GM04503 (cell line): ENCODE data around the gene KLRF2.
"Not testable (repeated sequence)": the region's sequence is repeated elsewhere in the genome, so short reads cannot be mapped to it uniquely, and the experiment has no call there.

Experiments
- DNase-seq: peaks from one replicate; pipeline ENCODE4 v3.0.0-alpha.2; 2012; ENCODE audit warnings: low read depth

Gene KLRF2, protein sequence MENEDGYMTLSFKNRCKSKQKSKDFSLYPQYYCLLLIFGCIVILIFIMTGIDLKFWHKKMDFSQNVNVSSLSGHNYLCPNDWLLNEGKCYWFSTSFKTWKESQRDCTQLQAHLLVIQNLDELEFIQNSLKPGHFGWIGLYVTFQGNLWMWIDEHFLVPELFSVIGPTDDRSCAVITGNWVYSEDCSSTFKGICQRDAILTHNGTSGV

DNA sequence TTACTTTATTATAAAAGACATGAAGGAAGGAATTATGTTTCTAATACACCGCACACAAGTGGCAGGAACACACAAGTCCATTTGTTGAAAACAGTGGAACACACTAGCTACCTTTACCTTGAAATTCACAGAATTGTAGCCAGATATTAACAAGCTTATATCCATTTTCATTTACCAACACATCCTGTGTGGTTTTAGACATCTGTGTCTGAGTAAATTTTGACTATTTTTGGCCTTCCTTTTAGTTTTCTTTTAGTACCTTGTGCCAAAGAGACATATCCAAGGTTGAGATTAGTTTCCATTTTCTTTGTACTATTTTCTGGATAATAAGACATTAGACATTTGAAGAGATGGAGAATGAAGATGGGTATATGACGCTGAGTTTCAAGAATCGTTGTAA is at the start of gene KLRF2:
TSS of gene KLRF2 (plus strand) at position 244 of the 400 bp plus-strand sequence. CDS start at position 351, 107 bp downstream.
- DNase-seq = no peak

DNA sequence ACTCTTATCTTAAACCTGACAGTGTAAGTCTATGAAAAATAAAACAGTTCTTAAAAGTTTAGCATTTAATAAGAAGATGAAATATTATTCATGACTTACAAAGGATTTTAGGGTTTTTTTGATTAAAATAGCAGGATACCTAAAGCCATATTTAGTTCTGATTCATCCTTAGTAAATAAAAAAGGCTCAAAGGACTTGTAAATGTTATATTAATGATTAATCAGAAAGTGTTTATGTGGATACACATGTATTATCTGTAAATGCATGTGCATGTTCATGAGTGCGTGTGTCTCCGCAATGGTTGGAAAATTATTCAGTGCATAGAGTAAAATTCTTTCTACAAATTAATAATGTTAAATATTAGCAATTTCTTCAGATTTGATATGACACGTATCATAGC is 49.6 kb upstream of the KLRF2 start:
- no peak for DNase-seq

DNA sequence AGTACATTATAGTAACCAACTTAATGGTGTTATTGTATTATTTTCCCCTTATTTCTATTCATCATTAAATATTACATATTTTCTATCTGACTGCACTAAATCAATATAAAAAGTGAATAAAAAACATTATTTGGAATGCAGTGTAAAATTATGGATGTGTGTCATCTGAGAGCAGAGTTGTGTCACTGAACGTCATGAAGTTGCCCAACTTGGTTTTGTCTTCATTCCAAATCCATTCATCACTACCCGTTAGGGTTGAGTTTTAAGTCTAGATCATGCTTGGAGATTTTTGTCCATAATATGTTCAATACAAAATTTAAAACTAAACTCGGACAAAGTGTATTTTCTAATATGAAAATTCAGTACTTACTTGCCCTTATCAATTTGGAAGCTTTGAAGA is 37.9 kb upstream of the KLRF2 start:
- no peak for DNase-seq

DNA sequence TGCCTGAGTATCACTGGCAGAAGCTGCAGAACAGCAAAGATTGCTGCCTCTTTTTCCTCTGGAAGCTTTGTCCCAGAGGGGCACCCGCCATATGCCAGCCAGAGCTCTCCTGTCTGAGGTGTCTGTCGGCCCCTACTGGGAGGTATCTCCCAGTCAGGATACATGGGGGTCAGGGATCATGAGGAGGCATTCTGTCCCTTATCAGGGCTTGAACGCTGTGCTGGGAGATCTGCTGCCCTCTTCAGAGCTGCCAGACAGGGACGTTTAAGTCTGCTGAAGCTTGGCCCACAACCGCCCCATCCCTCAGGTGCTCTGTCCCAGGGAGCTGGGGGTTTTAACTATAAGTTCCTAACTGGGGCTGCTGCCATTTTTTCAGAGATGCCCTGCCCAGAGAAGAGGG is 32.4 kb upstream of the KLRF2 start:
- DNase-seq = no peak

DNA sequence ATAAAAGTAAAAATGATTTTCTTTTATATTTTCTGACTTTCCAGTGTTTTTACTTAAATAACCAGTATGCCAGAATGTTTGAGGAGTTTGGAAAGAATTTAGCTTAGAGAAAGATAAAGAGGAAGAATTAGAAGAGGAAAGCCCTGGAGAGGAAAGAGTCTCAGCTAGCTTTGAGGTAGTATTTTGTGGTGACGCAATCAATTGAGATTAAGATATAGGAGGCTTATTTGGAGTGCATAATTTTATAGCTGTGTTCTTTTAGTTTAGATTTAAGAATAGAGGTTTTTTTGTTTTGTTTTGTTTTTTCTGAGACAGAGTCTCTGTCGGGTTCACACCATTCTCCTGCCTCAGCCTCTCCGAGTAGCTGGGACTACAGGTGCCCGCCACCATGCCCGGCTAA is 30.2 kb upstream of the KLRF2 start:
- no peak for DNase-seq

DNA sequence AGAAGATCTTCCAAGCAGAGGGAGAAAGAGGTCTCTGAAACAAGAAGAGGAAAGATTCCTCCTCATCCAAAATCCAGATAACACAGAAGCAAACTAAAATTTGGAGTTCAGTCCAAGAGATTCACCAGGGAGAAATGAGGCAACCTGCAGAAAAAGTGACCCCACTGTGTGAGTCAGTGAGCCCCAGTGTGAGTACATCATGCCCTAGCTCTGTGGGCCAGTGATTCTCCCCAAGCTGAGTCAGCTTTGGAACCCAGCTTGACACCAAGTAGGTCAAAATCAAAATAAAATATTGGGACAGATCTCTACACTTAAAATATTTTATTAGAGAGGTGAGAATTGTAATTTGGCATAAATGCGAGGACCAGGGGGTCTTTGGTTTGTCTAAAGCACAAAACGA is 29.4 kb upstream of the KLRF2 start:
- DNase-seq = no peak

DNA sequence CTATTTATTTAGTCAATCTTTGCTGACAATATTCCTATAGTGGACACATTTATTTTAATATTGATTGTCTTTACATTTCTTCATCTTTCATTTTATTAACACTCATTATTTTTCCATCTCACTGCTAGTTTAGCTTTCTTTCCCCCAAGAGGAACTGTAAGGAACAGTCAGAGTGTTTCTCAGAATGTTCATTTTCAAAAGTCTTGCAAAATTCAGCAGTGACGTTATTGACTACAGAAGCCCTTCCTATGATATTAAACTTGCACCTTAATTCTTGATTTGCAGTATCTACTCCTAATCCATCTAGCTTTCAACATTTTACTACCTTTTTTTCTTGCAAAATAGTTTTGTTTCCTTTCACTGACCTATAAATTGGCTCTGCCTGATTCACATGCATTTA is 25.1 kb upstream of the KLRF2 start:
- DNase-seq = no peak

DNA sequence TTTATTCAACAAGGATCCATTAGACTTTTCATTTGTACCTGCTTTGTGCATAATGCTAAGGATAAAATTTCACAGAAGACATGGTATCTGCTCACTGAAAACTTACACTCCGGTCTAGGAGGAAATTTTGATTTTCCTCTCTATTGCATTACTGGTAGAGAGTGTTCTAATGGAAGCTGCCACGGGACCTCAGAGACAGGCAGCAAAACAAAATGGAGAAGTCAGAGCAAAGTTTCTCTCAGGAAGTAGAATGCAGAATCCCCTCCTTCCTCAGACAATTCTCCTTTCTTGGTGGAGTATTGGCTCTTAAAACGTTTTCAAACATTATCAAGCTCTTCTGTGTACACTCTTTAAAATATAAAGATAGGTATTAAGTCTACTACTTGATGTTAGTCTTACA is 24.4 kb upstream of the KLRF2 start:
- no peak for DNase-seq

DNA sequence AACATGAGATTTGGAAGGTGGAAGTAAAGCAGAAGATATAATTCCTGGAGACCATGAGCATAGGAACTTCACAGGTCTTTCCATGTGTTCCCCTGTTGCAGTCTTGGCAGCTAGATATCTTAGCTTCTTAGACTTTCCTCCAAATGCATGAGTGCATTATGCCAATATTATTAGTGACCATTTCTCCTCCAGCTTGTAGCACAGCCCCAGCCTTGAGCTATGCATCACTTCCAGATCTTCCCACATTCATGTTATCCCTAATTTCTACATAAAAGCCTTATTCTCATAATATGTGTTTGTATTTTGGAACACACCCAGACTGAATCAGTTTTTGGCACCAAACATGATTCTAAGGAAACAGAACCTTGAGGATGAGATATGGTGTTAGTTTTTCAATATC is 23.2 kb upstream of the KLRF2 start:
- no peak for DNase-seq

DNA sequence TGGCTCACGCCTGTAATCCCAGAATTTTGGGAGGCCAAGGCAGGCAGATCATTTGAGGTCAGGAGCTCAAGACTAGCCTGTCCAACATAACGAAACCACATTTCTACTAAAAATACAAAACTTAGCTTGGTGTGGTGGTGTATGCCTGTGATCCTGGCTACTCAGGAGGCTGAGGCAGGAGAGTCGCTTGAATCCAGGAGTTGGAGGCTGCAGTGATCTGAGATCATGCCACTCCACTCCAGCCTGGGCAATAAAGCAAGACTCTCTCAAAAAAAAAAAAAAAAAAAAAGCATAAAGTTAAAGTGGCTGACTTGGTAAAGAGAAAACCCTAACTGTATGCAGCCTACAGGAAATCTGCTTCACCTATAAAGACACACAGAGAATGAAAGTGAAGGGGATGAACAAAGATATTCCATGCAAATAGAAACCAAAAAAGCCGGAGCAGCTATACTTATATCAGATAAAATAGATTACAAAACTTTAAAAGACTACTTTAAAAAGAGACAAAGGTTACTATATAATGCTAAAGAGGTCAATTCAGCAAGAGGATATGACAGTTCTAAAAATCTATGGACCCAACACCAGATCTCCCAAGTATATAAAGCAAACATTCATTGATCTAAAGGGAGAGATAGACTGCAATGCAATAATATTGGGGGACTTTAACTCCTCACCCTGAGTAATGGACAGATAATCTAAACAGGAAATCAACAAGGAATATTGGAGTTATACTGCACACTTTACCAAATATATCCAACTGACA is 16.2 kb upstream of the KLRF2 start:
- DNase-seq = no peak

DNA sequence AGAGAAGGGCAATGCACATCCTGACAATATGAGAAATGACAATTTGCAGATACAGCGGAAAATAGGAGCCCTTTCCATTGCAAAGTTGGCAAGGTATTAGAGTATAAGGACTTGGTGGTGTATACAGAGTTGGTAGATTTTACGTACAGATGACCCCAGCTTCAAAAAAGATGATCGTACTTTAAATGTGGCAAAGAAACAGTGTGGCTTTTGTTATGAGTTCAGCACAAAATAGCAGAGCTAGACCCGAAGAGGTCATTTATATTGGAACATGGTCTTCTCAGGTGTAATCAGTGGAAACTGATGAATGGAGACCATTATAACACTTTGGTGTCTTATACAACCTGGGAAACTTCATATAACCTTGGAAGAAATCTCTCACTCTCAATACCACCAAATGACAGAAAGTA is 14.4 kb upstream of the KLRF2 start:
- DNase-seq = no peak

DNA sequence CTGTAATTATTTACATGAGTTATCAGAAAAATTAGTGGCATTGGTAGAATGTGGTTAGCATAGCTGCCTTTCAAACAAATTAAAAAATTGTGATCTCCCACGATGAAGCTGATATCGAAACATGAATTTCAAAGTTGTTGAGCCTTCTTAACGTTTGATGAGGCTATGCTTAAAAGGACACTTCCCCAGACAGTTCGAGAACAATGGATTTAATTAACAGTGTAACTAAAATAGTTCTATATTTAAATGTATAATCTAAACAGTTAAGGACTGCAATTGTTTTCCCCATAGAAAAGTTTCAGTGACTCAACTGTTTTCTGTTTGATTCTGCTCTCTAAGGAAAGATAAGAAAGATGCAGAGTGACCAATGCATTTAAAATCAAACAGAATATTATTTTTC is 13.8 kb upstream of the KLRF2 start:
- no peak for DNase-seq

DNA sequence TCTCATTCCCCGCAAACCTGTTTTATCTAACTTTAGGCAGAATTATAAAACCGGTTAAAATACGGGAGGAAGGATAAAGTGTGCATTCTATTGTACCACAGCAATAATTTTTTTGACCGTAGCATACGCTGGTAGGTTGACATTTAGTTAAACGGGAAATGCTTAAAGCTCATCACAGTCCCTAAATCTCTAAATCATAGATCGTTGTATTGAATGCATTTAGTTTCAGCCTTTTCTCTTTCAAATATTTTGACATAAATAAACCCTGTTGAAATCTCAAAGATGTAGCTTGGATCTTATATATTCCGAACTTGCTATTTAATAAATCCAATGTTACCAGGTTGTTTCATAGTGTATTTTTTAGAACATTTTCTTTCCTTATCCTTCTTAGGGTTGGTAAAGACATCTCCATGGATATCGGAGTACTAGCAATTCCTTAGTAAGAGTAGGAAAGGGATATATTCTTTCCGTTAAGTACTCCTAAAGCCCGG is 12.9 kb upstream of the KLRF2 start:
- DNase-seq = no peak

DNA sequence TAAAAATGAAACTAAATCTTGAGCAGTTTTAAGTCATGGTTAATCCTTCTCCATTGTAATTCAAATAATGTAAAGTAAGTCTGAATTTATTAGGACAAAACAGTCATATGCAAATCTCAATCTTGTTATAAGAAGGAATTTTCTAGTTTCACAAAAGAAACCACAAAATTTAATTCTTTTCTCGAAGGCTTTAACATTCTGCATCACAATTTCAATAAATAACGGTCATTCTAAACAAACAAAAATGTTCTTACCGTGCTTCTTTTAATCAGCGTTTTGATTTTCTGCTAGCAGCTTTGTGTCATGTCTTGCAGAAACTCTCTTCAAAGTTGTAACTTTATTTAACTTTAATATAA is 12.4 kb upstream of the KLRF2 start:
- no peak for DNase-seq

DNA sequence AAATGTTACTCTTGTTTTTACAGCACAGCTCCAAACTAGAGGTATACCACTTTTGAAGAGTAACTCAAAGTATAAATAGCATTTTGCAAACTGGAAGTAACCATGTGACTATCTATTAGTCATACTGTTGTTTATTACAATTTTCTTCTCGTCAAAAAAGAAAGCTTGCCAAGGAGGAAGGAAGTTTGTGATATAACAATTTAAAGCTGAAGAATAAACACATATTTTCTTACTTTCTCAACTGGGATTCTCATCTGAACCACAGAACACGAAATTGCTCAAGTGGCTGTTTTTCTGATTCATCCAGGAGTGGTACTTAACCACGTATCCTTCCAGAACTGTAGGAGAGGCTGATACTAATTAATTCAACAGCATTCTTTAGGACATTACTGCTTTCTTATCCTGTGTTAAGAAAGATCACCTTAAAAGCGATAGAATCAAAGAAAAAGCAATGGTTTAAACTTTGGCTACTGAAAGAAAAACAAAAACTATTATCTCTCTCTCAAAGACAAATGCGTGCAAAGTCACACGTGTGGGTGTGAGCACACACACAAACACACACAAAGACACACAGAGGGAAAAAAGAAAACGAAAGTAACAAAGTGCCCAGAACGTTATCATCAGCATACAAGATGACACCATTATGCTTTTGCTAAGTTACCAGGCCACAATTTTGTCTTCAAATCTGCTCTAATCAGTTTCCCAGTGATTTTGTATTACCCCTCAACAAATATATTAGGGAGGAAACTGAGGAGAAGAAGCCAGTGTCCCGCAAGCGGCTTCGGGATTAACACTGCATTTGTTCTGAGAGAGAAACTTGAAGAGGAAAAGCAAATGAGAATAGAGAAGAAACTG is 11.8 kb upstream of the KLRF2 start, which contains the start of gene CLEC2B:
TSS of gene CLEC2B (minus strand) at position 48 of the 855 bp plus-strand sequence.
- peak; percentile 98 for DNase-seq

DNA sequence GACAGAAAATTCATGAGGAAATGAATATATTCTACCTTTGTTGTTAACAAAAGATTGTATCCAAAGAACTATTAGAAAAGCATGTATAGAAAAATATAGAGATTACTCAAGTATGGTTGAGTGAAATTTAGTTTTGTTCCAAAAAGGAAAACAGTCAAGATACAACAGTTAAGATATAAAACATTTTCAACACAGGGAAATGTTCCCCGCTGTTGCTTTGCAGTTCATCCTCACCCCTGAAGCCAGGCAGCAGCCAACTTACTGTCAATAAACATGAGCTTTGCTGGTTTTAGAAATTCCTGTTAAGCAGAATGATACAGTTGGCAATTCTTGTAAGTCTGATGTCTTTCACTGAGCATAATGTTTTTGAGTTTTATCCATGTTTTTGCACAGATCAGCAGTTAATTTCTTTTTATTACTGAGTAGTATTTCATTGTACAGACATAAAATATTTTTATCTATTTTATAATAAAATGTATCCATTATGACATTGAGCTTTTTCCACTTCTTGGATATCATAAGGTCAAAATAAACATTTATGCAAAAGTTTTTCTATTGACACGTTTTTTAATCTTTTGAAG is 10.9 kb upstream of the KLRF2 start:
- no peak for DNase-seq

DNA sequence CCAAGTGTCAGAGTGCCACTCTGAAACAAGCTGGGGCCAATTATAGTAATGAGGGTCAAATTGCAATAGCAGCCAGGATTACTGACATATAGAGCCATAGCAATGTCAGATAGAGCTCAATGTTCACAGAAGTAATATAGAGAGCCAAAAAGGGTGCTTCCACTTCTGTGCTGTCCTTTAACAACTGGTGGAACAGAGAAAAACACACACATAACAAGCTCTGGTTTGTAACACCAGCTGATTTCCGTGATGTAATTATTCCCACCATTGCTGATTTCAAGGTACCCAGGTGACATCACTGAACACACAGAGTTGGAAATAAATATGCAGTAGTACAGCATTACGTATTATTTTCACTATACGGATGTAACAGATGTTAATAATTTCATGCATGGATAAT is 9.1 kb upstream of the KLRF2 start:
- no peak for DNase-seq

DNA sequence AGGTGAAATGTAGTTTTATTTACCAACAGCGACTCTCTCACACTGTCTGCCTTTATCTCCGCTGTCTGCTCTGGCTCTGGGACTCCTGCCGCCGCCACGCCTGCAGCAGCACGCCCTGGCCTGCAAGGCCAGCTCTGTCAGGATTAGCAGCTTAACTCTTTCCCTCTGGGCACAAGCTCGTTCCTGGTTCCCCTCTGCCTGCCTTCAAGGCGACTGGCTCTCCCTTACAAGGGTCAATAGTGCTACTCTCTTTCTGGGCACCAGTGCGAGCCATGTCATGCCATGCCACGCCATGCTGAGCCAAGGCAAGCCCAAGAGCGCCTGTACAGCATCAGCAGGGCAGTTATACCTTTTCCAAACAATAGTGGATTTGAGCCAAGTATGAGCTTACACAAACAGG is 8.5 kb upstream of the KLRF2 start:
- no peak for DNase-seq

DNA sequence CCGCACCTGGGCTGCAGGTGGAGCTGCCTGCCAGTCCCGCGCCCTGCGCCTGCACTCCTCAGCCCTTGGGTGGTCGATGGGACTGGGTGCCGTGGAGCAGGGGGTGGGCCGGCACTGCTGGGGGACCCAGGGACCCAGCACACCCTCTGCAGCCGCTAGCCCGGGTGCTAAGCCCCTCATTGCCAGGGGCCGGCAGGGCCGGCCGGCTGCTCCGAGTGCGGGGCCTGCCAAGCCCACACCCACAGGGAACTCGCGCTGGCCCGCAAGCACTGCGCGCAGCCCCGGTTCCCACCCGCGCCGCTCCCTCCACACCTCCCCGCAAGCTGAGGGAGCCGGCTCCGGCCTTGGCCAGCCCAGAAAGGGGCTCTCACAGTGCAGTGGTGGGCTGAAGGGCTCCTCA is 5.2 kb upstream of the KLRF2 start:
- DNase-seq = not testable (repeated sequence)

DNA sequence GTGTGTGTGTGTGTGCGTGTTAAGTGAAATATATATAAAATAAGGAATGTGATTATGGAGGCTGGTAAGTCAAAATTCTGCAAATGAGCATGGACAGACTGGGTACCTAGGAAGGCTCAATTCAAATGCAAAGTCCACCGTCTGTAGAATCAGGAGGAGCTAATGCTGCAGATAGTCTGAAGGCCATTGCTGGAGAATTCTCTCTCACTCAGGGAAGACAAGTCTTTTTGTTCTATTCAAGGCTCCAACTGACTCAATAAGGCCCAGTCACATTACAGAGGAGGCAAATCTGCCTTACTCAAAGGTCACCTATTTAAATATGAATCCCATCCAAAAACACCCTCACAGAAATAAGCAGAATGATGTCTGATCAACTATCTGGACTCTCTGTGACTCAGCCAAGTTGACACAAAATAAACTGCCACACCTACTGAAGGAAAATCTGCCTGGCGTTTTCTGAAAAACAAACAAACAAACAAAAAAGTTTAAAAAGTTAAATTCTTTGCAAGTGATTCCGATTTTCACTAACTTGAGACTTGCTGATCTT is 684 bp upstream of the KLRF2 start:
- no peak for DNase-seq

DNA sequence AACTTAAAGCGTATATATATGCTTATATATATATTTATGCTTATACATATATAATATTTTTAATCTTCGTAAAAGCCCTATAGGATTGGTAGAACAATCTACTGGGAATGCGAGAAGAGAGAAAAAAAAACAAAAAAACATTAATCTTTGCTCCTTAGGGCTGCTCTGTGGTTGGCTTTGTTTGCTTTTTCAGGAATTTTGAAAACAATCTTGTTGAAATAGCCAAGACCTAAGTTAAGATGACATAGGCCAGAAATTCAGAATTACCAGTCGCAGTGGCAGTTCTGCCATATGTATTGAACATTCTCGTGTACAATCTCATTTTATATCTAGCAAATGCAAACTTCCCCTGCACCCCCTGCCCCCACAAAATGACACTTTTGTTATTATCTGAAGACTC is 699 bp downstream of the KLRF2 start:
- DNase-seq = no peak

DNA sequence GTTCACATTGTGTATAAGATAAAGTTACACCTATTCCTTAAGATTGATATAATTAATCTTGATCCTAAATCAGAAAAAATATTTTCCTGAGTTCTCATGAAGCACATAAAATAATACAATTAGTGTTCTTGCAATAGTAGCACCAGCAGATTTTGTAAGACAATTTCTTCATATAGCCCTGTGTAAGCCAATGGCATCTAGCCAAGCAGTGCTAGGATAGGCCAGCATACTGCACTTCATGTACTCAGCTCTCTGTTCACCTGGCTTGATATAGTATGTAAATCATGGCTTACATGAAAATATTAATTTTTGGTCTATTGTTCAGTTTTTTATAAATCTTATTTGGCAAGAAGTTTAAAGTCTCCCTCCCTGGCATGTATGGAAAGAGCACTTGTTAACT is 1.9 kb downstream of the KLRF2 start:
- DNase-seq = no peak
